Neural cell (in vitro differentiated cells): ENCODE data around the gene MACROD1. TPM values are rescaled to one million over a fixed set of nuclear protein-coding genes. Genes with fewer than 3 reads are reported as not detected.

Experiments
- H2AFZ ChIP-seq: fragments of 200-600, 300-800 bp; sonication (generic), shearing (Covaris generic); 2 replicates; pipeline ENCODE4 v1.6.0; 2014; ENCODE audit warnings: low read depth, mild to moderate bottlenecking, antibody characterized with exemption, low read length, moderate library complexity
- H3F3A ChIP-seq: fragments of 200-600 bp; shearing (Covaris generic); 2 replicates; pipeline ENCODE4 v1.6.1; 2016; ENCODE audit warnings: mild to moderate bottlenecking, moderate library complexity, mixed read lengths, antibody characterized with exemption, low read length; ENCODE audit not compliant: insufficient read depth, poor library complexity, severe bottlenecking
- H3K27ac ChIP-seq: fragments of 200-600, 300-800 bp; sonication (generic), shearing (Covaris generic); 2 replicates; pipeline ENCODE4 v1.5.1; 2014; ENCODE audit warnings: mild to moderate bottlenecking, low read length, moderate library complexity
- H3K27me3 ChIP-seq: fragments of 300-800, 200-600 bp; sonication (generic), shearing (Covaris generic); 2 replicates; pipeline ENCODE4 v1.6.0; 2014; ENCODE audit warnings: mild to moderate bottlenecking, low read depth, low read length, moderate library complexity; ENCODE audit not compliant: insufficient read depth
- H3K36me3 ChIP-seq: fragments of 300-800, 200-600 bp; sonication (generic), shearing (Covaris generic); 2 replicates; pipeline ENCODE4 v1.5.1; 2014; ENCODE audit warnings: mild to moderate bottlenecking, antibody characterized with exemption, low read length, moderate library complexity; ENCODE audit not compliant: insufficient read depth
- H3K4me2 ChIP-seq: fragments of 300-800, 200-600 bp; sonication (generic), shearing (Covaris generic); 2 replicates; pipeline ENCODE4 v1.6.0; 2014; ENCODE audit warnings: mild to moderate bottlenecking, low read length
- H3K4me3 ChIP-seq: fragments of 300-800, 200-600 bp; sonication (generic), shearing (Covaris generic); 2 replicates; pipeline ENCODE4 v1.5.1; 2014; ENCODE audit warnings: mild to moderate bottlenecking, low read length, moderate library complexity
- H3K79me2 ChIP-seq: fragments of 200-600 bp; shearing (Covaris generic); replicated peaks from 2 replicates; pipeline ENCODE4 v1.6.0; 2014; ENCODE audit warnings: mild to moderate bottlenecking, low read length, moderate library complexity; ENCODE audit not compliant: insufficient read depth
- H3K9ac ChIP-seq: fragments of 300-800, 200-600 bp; sonication (generic), shearing (Covaris generic); 2 replicates; pipeline ENCODE4 v1.6.1; 2016; ENCODE audit warnings: mild to moderate bottlenecking, low read length, mixed read lengths
- H3K9me2 ChIP-seq: fragments of 200-600 bp; shearing (Covaris generic); 2 replicates; pipeline ENCODE4 v1.6.1; 2016; ENCODE audit warnings: mild to moderate bottlenecking, low read length, mixed read lengths; ENCODE audit not compliant: insufficient read depth
- H3K9me3 ChIP-seq: fragments of 200-600, 300-800 bp; sonication (generic), shearing (Covaris generic); 2 replicates; pipeline ENCODE4 v1.6.1; 2016; ENCODE audit warnings: mild to moderate bottlenecking, mixed run types, low read length, moderate library complexity, mixed read lengths
- H4K20me1 ChIP-seq: fragments of 200-600 bp; shearing (Covaris generic); 2 replicates; pipeline ENCODE4 v1.6.1; 2016; ENCODE audit warnings: mild to moderate bottlenecking, mixed run types; ENCODE audit not compliant: insufficient read depth
- CTCF ChIP-seq: fragments of 450-650 bp; IDR thresholded peaks from 2 replicates; pipeline ENCODE4 v1.5.1; 2014; ENCODE audit warnings: antibody characterized with exemption, mild to moderate bottlenecking, moderate library complexity; ENCODE audit not compliant: poor library complexity, severe bottlenecking
- EP300 ChIP-seq: fragments of 450-650 bp; conservative IDR thresholded peaks from 2 replicates; pipeline ENCODE4 v1.6.1; 2014; ENCODE audit warnings: antibody characterized with exemption, mild to moderate bottlenecking, moderate library complexity; ENCODE audit not compliant: poor library complexity, severe bottlenecking
- EZH2 ChIP-seq: fragments of 200-600, 300-800 bp; shearing (Covaris generic), sonication (generic); IDR thresholded peaks from 2 replicates; pipeline ENCODE4 v1.6.1; 2014; ENCODE audit warnings: antibody characterized with exemption, low read length, borderline replicate concordance, mild to moderate bottlenecking; ENCODE audit not compliant: insufficient read depth, poor library complexity, severe bottlenecking
- MXI1 ChIP-seq: fragments of 450-650 bp; conservative IDR thresholded peaks from 2 replicates; pipeline ENCODE4 v1.6.1; 2014; ENCODE audit warnings: antibody characterized with exemption, mild to moderate bottlenecking; ENCODE audit not compliant: poor library complexity, severe bottlenecking
- POLR2AphosphoS5 ChIP-seq: IDR thresholded peaks from 2 replicates; pipeline ENCODE4 v1.6.1; 2012
- RAD21 ChIP-seq: fragments of 450-650 bp; conservative IDR thresholded peaks from 2 replicates; pipeline ENCODE4 v1.6.1; 2014; ENCODE audit warnings: antibody characterized with exemption, mild to moderate bottlenecking, moderate library complexity
- REST ChIP-seq: IDR thresholded peaks from 2 replicates; pipeline ENCODE4 v1.6.1; 2012; ENCODE audit warnings: borderline replicate concordance
- SMC3 ChIP-seq: fragments of 450-650 bp; conservative IDR thresholded peaks from 2 replicates; pipeline ENCODE4 v1.6.1; 2014; ENCODE audit warnings: antibody characterized with exemption, mild to moderate bottlenecking, moderate library complexity; ENCODE audit not compliant: poor library complexity
- TAF1 ChIP-seq: IDR thresholded peaks from 2 replicates; pipeline ENCODE4 v1.6.1; 2012; ENCODE audit warnings: low read depth
- polyA plus RNA-seq: library from polyadenylated mRNA; depleted of rRNA; stranded (reverse); fragments of >200 nt; gene quantifications from 2 replicates; pipeline ENCODE4 v1.2.3, GENCODE V29; 2014

The MACROD1 gene
- polyA plus RNA-seq, 1 donor from 2014 or later, result 30.8 TPM

- no peak for TF ChIP-seq EZH2
- TF ChIP-seq TAF1, result no peak
- no peak for TF ChIP-seq EP300
- TF ChIP-seq POLR2AphosphoS5, result no peak
- TF ChIP-seq RAD21, result no peak
- no peak for TF ChIP-seq CTCF
- no peak for TF ChIP-seq REST
- no peak for TF ChIP-seq MXI1
- TF ChIP-seq SMC3, result no peak
- H2AFZ ChIP-seq, result no peak overlapping the region
- no peaks in the 10 kb centered on the region for H3K9me2 ChIP-seq
- peaks cover 6% of the 10 kb centered on the region for H3K36me3 ChIP-seq
- H3K79me2 ChIP-seq, result no peaks in the 10 kb centered on the region
- no peaks in the 10 kb centered on the region for H4K20me1 ChIP-seq
- no peak overlapping the region for H3K4me2 ChIP-seq
- H3K27me3 ChIP-seq, result no peaks in the 10 kb centered on the region
- no peak overlapping the region for H3K9ac ChIP-seq
- no peak overlapping the region for H3K4me3 ChIP-seq
- H3F3A ChIP-seq, result no peaks in the 10 kb centered on the region
- no peak overlapping the region for H3K27ac ChIP-seq
- no peaks in the 10 kb centered on the region for H3K9me3 ChIP-seq
These were observed 38.1 kb upstream of the MACROD1 start for GRCh38 chr11:64204080-64204440.

- no peak for TF ChIP-seq SMC3
- TF ChIP-seq MXI1, result no peak
- TF ChIP-seq CTCF, result no peak
- no peak for TF ChIP-seq REST
- TF ChIP-seq RAD21, result no peak
- no peak for TF ChIP-seq EP300
- TF ChIP-seq EZH2, result no peak
- TF ChIP-seq TAF1, result no peak
- TF ChIP-seq POLR2AphosphoS5, result no peak
- Histone ChIP-seq H3K9me2 (no peaks in the 10 kb centered on the region), H3F3A (no peaks in the 10 kb centered on the region), H4K20me1 (no peaks in the 10 kb centered on the region), H3K36me3 (peaks cover 6% of the 10 kb centered on the region), H3K4me3 (no peak overlapping the region), H3K9me3 (no peaks in the 10 kb centered on the region), H3K9ac (no peak overlapping the region), H3K27ac (no peak overlapping the region), H3K27me3 (no peaks in the 10 kb centered on the region), H3K79me2 (no peaks in the 10 kb centered on the region), H2AFZ (no peak overlapping the region), H3K4me2 (no peak overlapping the region)
These were observed 37.6 kb upstream of the MACROD1 start for GRCh38 chr11:64203421-64204079.
